Tracheal epithelial cell (primary cell): ENCODE measurements around the gene SPPL2B. TPM values are rescaled to one million over a fixed set of nuclear protein-coding genes. Genes with fewer than 3 reads are reported as not detected.

Experiments
- total RNA-seq: library from RNA; depleted of rRNA; stranded (reverse); fragments of >200 nt; gene quantifications from 2 replicates; pipeline ENCODE4 v1.2.1, GENCODE V29; 2014

The SPPL2B gene, protein sequence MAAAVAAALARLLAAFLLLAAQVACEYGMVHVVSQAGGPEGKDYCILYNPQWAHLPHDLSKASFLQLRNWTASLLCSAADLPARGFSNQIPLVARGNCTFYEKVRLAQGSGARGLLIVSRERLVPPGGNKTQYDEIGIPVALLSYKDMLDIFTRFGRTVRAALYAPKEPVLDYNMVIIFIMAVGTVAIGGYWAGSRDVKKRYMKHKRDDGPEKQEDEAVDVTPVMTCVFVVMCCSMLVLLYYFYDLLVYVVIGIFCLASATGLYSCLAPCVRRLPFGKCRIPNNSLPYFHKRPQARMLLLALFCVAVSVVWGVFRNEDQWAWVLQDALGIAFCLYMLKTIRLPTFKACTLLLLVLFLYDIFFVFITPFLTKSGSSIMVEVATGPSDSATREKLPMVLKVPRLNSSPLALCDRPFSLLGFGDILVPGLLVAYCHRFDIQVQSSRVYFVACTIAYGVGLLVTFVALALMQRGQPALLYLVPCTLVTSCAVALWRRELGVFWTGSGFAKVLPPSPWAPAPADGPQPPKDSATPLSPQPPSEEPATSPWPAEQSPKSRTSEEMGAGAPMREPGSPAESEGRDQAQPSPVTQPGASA
- total RNA-seq: 12.4 and 15.7 TPM in 2 replicates

DNA sequence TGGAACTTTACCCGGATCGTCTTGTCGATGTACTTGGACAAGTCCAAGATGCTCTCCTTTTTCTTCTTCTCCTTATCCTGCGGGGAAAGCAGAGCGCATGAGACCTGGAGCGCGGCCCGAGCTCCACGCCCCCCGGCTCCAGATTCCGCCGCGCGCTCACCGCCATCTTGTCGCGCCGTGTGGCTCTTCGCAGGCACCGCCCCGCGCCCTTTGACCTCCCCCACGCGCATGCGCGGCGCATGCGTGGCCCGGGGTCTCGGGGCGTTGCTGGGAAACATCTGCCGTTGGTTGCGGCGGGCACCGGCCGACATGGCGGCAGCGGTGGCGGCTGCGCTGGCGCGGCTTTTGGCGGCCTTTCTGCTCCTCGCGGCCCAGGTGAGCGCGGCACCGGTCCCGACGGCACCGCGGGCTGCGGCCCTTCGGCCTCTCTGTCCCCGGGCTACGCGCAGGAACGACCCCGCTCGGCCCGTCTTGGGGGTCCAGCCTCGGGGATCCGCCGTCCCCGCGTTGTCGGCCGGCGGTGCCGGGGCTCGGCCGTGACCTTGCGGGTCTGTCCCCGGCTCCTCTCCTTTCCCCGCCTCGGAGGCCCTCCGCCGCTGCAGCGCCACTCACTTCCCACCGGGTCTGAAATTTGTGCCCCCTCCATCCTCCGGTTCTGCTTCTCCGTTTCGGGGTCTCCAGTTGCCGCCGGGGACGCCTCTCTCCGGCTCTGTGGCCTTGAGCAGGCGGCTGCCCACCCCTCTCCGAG, at the start of gene SPPL2B, which contains the start of gene LSM7:
TSS of gene SPPL2B (plus strand) at position 284 of the 748 bp plus-strand sequence. CDS start at position 310, 26 bp downstream.
TSS of gene LSM7 (minus strand) at position 186 of the 748 bp plus-strand sequence. CDS start at position 166, 20 bp downstream.

DNA sequence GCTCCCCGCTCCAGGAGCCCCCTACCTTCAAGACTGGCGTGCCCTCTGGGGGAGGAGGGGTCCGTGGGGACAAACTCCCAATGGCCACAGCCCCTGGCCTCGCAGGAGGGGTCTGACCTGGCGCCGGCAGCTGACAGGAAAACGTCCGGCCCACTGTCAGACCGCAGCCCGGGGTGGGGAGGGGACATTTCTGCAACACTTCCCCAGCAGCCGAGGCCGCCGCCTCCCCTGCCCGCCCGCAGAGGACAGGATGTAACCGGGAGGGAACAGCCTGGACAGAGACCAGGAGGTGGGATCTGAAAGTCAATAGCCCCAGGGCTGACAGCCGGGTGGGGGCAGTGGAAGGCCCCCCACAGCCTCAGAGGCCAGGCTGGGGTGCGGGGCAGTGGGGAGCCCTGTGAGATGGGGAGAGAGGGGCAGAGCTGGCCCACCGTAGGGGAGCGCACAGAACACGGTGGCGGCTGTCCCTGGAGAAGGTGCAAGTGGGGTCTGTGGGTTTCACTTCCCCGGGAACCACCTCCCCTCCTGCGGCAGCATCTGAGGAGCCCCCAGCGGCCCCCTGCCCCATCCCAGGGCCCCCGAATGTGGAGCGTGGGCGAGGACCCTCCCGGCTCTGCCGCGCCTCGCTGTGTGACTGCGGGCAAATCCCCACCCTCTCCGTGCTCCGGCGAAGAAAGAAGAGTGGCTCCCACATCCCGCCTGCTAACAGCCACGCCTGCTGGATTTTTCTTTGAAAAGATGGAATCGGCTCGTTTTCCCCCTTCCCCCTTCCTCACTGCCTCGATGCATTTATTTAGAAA, 46.2 kb upstream of the SPPL2B start, which contains the start of gene PEAK3:
TSS of gene PEAK3 (minus strand) at position 114 of the 800 bp plus-strand sequence. CDS start 1,244 bp downstream, outside the sequence.

DNA sequence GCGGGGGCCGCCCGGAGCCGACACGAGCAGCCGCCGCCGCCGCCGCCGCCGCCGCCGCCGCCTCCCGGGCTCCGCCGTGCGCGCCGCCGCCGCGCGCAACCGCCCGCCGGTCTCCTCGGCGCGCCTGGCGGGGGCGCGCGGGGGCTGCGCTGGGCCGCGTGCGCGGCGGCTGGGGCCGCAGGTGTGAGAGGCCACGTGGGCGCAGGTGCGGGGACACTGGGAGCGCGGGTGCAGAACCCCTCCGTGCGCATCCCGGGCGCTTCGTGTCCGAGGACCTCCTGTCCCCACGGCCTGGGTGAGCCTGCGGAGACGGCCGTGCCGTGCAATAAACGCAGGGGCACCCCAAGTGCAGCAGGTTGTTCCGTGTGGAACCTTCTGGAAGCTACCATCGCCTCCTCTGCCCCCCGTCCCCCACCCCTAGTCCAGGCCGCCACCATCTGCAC, 20.3 kb upstream of the SPPL2B start, which contains the start of gene LINGO3:
TSS of gene LINGO3 (minus strand) at position 41 of the 443 bp plus-strand sequence. CDS start 16,378 bp downstream, outside the sequence.

DNA sequence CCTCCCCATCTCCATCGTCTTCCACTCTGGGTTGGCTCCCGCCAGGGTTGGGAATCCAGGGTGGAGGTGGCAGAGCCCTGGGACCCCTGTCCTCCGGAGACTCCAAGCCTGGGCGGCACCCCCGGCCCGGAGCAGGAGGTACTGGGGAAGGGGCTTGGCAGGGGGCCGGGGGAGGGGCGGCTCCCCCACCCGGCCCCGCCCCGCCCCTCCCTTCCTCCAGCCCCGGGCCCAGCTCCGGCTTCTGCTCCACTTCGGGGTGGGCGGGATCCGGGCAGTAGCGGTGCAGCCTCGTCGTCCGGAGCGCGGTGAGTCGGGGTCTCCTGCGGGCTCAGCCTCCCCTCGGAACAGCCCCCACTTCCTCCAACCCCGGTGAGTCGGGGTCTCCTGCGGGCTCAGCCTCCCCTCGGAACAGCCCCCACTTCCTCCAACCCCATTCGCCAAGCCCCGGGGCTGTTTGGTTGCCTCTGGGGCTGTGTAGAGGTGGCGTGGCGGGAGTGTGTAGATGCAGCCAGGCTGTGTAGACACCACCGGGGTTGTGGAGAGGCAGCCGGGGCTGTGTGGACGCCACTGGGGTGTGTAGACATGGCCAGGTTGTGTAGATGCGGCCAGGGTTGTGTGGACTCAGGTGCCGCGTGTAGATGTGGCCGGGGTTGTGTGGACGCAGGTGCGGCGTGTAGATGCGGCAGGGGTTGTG, 31.7 kb downstream of the SPPL2B start, which contains the start of gene TMPRSS9:
TSS of gene TMPRSS9 (plus strand) at position 274 of the 694 bp plus-strand sequence. CDS start 29,521 bp downstream, outside the sequence.

Other genes starting within 250 kb of the SPPL2B start
- 37.3 and 39.3 TPM in 2 replicates for gene MOB3A, start 232.4 kb upstream of the SPPL2B start, total RNA-seq
- gene IZUMO4, start 231.8 kb upstream of the SPPL2B start, total RNA-seq: 2.6 and 4.6 TPM in 2 replicates
- 85.7 and 126 TPM in 2 replicates for gene AP3D1, start 177.1 kb upstream of the SPPL2B start, total RNA-seq
- 4.8 and 9.4 TPM in 2 replicates for gene DOT1L, start 164.8 kb upstream of the SPPL2B start, total RNA-seq
- gene PLEKHJ1, start 92.4 kb upstream of the SPPL2B start, total RNA-seq: 56.3 and 73.0 TPM in 2 replicates
- 22.2 and 38.4 TPM in 2 replicates for gene SF3A2, start 91.9 kb upstream of the SPPL2B start, total RNA-seq
- not detected in 2 replicates for gene AMH, start 79.4 kb upstream of the SPPL2B start, total RNA-seq
- gene JSRP1, start 72.3 kb upstream of the SPPL2B start, total RNA-seq: 0.72 TPM in 1 of 2 replicates, not detected in the other
- gene PEAK3, start 46.5 kb upstream of the SPPL2B start, total RNA-seq: not detected in 2 replicates
- not detected in 2 replicates for gene LINGO3, start 20.5 kb upstream of the SPPL2B start, total RNA-seq
- 79.3 and 157 TPM in 2 replicates for gene LSM7, start 98 bp upstream of the SPPL2B start, total RNA-seq
- not detected in 2 replicates for gene TMPRSS9, start 31.6 kb downstream of the SPPL2B start, total RNA-seq
- gene TIMM13, start 98.9 kb downstream of the SPPL2B start, total RNA-seq: 35.4 and 39.2 TPM in 2 replicates
- 42.4 and 74.2 TPM in 2 replicates for gene LMNB2, start 128.3 kb downstream of the SPPL2B start, total RNA-seq
- 12.8 and 29.6 TPM in 2 replicates for gene GADD45B, start 147.4 kb downstream of the SPPL2B start, total RNA-seq